ENCODE measurements around the gene CYTH4.

- TF ChIP-seq, protein P1, sequence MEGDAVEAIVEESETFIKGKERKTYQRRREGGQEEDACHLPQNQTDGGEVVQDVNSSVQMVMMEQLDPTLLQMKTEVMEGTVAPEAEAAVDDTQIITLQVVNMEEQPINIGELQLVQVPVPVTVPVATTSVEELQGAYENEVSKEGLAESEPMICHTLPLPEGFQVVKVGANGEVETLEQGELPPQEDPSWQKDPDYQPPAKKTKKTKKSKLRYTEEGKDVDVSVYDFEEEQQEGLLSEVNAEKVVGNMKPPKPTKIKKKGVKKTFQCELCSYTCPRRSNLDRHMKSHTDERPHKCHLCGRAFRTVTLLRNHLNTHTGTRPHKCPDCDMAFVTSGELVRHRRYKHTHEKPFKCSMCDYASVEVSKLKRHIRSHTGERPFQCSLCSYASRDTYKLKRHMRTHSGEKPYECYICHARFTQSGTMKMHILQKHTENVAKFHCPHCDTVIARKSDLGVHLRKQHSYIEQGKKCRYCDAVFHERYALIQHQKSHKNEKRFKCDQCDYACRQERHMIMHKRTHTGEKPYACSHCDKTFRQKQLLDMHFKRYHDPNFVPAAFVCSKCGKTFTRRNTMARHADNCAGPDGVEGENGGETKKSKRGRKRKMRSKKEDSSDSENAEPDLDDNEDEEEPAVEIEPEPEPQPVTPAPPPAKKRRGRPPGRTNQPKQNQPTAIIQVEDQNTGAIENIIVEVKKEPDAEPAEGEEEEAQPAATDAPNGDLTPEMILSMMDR (IDR thresholded peaks at IDR 0.05) = no peak
- TF ChIP-seq EP300 (IDR thresholded peaks at IDR 0.05) (no peak), POLR2AphosphoS5 (IDR thresholded peaks at IDR 0.05) (no peak)
Observed at GRCh38 chr22:37249986-37250385, 32.3 kb upstream of the CYTH4 start.

Measured in stomach (tissue), 4 donors.